ENCODE measurements around the gene BOLA3.
"Not testable (repeated sequence)": the region's sequence is repeated elsewhere in the genome, so short reads cannot be mapped to it uniquely, and the experiment has no call there.

Gene BOLA3

GRCh38 chr2:74188018-74188601, 40.4 kb upstream of the BOLA3 start:
- ChIA-PET CTCF (interaction anchor here (0.5 to 1.0 kb wide), 4 partner anchors 9 to 34 kb away, joined by 3 to 5 read pairs (median 3); partner anchors contain the start of gene MOB1A), POLR2A (ENCODE audit: low non-redundant PET) (interaction anchor here (0.6 to 1.0 kb wide), 4 partner anchors 9 to 84 kb away, joined by 3 to 10 read pairs (median 4); partner anchors contain the start of genes MOB1A and MTHFD2)
- DNase-seq (ENCODE audit: low spot score) = peak; percentile 83
- TF ChIP-seq CTCF (conservative IDR thresholded peaks at IDR 0.05; ENCODE audit: low read depth) = no peak
- H3K27ac ChIP-seq = peak overlapping the region; percentile 75

GRCh38 chr2:74186706-74187105, 39.0 kb upstream of the BOLA3 start:
- CTCF ChIA-PET; POLR2A ChIA-PET (ENCODE audit: low non-redundant PET); DNase-seq (ENCODE audit: low spot score): not testable (repeated sequence)
- H3K27ac ChIP-seq = peak overlapping the region; percentile 19

DNA sequence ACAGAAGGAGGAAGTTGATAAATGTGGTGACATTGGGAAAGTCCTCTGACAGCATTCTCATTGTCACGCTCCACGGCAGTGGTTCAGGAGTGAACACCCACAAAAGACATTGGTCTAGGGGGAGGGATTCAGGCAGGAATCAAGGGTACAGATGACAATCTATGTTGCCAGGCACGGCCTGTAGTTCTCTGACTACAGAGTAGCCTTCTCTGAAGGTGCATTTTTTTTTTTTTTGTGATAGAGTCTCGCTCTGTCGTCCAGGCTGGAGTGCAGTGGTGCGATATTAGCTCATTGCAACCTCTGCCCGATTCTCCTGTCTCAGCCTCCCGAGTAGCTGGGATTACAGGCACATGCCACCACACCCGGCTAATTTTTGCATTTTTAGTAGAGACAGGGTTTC, 38.3 kb upstream of the BOLA3 start:
- CTCF ChIA-PET = no interaction called here
- H3K27ac ChIP-seq = peak overlapping the region; percentile 19
- no peak for TF ChIP-seq CTCF (conservative IDR thresholded peaks at IDR 0.05; ENCODE audit: low read depth)
- POLR2A ChIA-PET (ENCODE audit: low non-redundant PET) = no interaction called here
- DNase-seq (ENCODE audit: low spot score) = no peak

GRCh38 chr2:74183878-74184277, 36.2 kb upstream of the BOLA3 start:
- POLR2A ChIA-PET (ENCODE audit: low non-redundant PET) = no interaction called here
- no peak overlapping the region for H3K27ac ChIP-seq
- CTCF ChIA-PET = no interaction called here
- no peak for TF ChIP-seq CTCF (conservative IDR thresholded peaks at IDR 0.05; ENCODE audit: low read depth)
- DNase-seq (ENCODE audit: low spot score) = no peak

DNA sequence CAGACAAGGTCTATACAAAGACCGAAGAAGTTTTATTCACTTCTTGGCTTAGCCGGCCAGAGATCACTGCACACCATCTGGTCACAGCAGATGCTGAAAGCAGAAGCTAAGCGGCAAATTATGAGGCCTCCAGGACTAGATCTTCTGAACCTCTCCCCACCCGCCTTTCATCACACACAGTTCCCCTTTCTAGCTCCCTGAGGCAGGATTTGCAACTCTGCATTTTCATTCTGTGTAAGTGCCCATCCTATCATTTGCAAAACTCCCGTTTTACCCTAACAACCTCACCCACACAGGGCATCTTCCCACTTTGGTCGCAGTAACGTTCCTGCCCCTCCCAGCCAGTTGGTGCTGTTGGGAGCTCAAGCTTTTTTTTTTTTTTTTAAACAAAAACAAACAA, 34.0 kb upstream of the BOLA3 start:
- ChIA-PET POLR2A (ENCODE audit: low non-redundant PET) (interaction anchor here (0.6 kb wide), 1 partner anchor 11 kb away, joined by 4 read pairs; no protein-coding TSS in a partner anchor), CTCF (no interaction called here)
- no peak for DNase-seq (ENCODE audit: low spot score)
- no peak overlapping the region for H3K27ac ChIP-seq
- no peak for TF ChIP-seq CTCF (conservative IDR thresholded peaks at IDR 0.05; ENCODE audit: low read depth)

GRCh38 chr2:74179063-74179865, 31.6 kb upstream of the BOLA3 start:
- ChIA-PET CTCF (interaction anchor here (0.7 kb wide), 2 partner anchors 9 kb away, joined by 3 read pairs; no protein-coding TSS in a partner anchor), POLR2A (ENCODE audit: low non-redundant PET) (interaction anchor here (0.6 to 1.5 kb wide), 5 partner anchors 9 to 965 kb away, joined by 3 to 5 read pairs (median 3); no protein-coding TSS in a partner anchor)
- peak overlapping the region; percentile 95 for H3K27ac ChIP-seq
- TF ChIP-seq CTCF (conservative IDR thresholded peaks at IDR 0.05; ENCODE audit: low read depth) = peak; percentile 13; the same call in 1 of the 2 replicates
- no peak for DNase-seq (ENCODE audit: low spot score)

Data from RWPE1 (cell line).